SK-N-SH (cell line): ENCODE data around the gene PASK. TPM values are rescaled to one million over a fixed set of nuclear protein-coding genes. Genes with fewer than 3 reads are reported as not detected.

Experiments used
- CTCF ChIA-PET: fragments of 300-600, 350-600 bp; formaldehyde crosslinking; extraction: SDS; loops from one replicate; lab custom pipeline; 2021; lab: Yijun Ruan, JAX
- POLR2A ChIA-PET: fragments of 350-600 bp; sonication (Branson Sonifier 250); formaldehyde crosslinking; extraction: SDS; loops from one replicate; lab custom pipeline; 2020; ENCODE audit warnings: antibody characterized with exemption, inconsistent platforms; lab: Yijun Ruan, JAX
- DNase-seq: peaks from one replicate; pipeline ENCODE4 v3.0.0; 2012
- H2AFZ ChIP-seq: fragments of 200-600 bp; sonication (generic); 2 replicates; pipeline ENCODE4 v1.8.1; 2016; ENCODE audit warnings: antibody characterized with exemption, mild to moderate bottlenecking, low read depth
- H3F3A ChIP-seq: fragments of 200-600 bp; sonication (generic); replicated peaks from 2 replicates; pipeline ENCODE3; 2016; ENCODE audit warnings: antibody characterized with exemption, mild to moderate bottlenecking; ENCODE audit not compliant: insufficient read depth
- H3K27ac ChIP-seq, 2 experiments: fragments of 200-500 bp in 1 of 2; fragments of 200-600 bp in 1 of 2; sonication (Bioruptor generic) in 1 of 2; sonication (generic), shearing (Covaris generic) in 1 of 2; 2 replicates each; pipeline versions ENCODE4 v1.5.1 to v1.6.1; 2014 to 2016; ENCODE audit warnings: low read depth in 2 of 2, inconsistent platforms in 1 of 2, low read length in 1 of 2, mild to moderate bottlenecking in 1 of 2, mixed read lengths in 1 of 2
- H3K27me3 ChIP-seq: fragments of 200-600 bp; sonication (generic), shearing (Covaris generic); 2 replicates; pipeline ENCODE4 v1.6.1; 2016; ENCODE audit warnings: mixed run types; ENCODE audit not compliant: insufficient read depth
- H3K36me3 ChIP-seq, 2 experiments: fragments of 200-500 bp in 1 of 2; fragments of 200-600 bp in 1 of 2; sonication (Bioruptor generic) in 1 of 2; sonication (generic) in 1 of 2; replicated peaks in 1 of 2; 2 replicates each; pipeline versions ENCODE3 to v1.5.1; 2014 to 2016; ENCODE audit warnings: low read length in 1 of 2, mild to moderate bottlenecking in 1 of 2; ENCODE audit not compliant: insufficient read depth in 2 of 2, control insufficient read depth in 1 of 2
- H3K4me1 ChIP-seq, 2 experiments: fragments of 200-500 bp in 1 of 2; fragments of 200-600 bp in 1 of 2; sonication (Bioruptor generic) in 1 of 2; sonication (generic), shearing (Covaris generic) in 1 of 2; 2 replicates each; pipeline versions ENCODE4 v1.5.1 to v1.6.1; 2014 to 2016; ENCODE audit warnings: low read depth in 1 of 2, low read length in 1 of 2, mixed run types in 1 of 2; ENCODE audit not compliant: insufficient read depth in 2 of 2, control insufficient read depth in 1 of 2
- H3K4me2 ChIP-seq: fragments of 200-600 bp; sonication (generic), shearing (Covaris generic); 2 replicates; pipeline ENCODE4 v1.6.1; 2017; ENCODE audit warnings: mixed run types
- H3K4me3 ChIP-seq, 2 experiments: fragments of 200-500 bp in 1 of 2; fragments of 200-600 bp in 1 of 2; sonication (Bioruptor generic) in 1 of 2; sonication (generic), shearing (Covaris generic) in 1 of 2; 2 replicates each; pipeline versions ENCODE4 v1.5.1 to v1.8.1; 2014 to 2016; ENCODE audit warnings: low read depth in 2 of 2, inconsistent platforms in 1 of 2, low read length in 1 of 2, mild to moderate bottlenecking in 1 of 2, mixed read lengths in 1 of 2, moderate library complexity in 1 of 2
- H3K79me2 ChIP-seq: fragments of 200-600 bp; sonication (generic); 2 replicates; pipeline ENCODE4 v1.8.1; 2017; ENCODE audit warnings: mild to moderate bottlenecking; ENCODE audit not compliant: insufficient read depth
- H3K9ac ChIP-seq: fragments of 200-600 bp; sonication (generic); 2 replicates; pipeline ENCODE4 v1.6.1; 2017; ENCODE audit warnings: mixed run types
- H3K9me2 ChIP-seq: fragments of 200-600 bp; sonication (generic); 2 replicates; pipeline ENCODE4 v1.6.1; 2017; ENCODE audit warnings: mixed run types
- H3K9me3 ChIP-seq: fragments of 200-600 bp; sonication (generic); 2 replicates; pipeline ENCODE4 v1.6.1; 2017; ENCODE audit warnings: mixed run types, mild to moderate bottlenecking, moderate library complexity
- H4K20me1 ChIP-seq: fragments of 200-600 bp; sonication (generic); 2 replicates; pipeline ENCODE4 v1.6.1; 2017; ENCODE audit warnings: mild to moderate bottlenecking, mixed run types; ENCODE audit not compliant: insufficient read depth
- EP300 ChIP-seq, 2 experiments: IDR thresholded peaks; 2 replicates each; pipeline versions ENCODE4 v1.4.0 to v1.6.1; 2012; ENCODE audit warnings: borderline replicate concordance in 1 of 2, low read depth in 1 of 2, low read length in 1 of 2
- EZH2phosphoT487 ChIP-seq: fragments of 200-600 bp; sonication (generic); IDR thresholded peaks from 2 replicates; pipeline ENCODE4 v1.6.1; 2017; ENCODE audit warnings: low read depth, mixed run types, mild to moderate bottlenecking, antibody characterized with exemption, moderate library complexity, borderline replicate concordance
- FOSL2 ChIP-seq: IDR thresholded peaks from 2 replicates; pipeline ENCODE4 v1.4.0; 2012; ENCODE audit warnings: low read depth, mild to moderate bottlenecking, moderate library complexity, borderline replicate concordance
- FOXJ3 ChIP-seq: sonication (generic); formaldehyde crosslinking; IDR thresholded peaks from 2 replicates; pipeline ENCODE4 v1.5.1; 2020; ENCODE audit warnings: mild to moderate bottlenecking, missing genetic modification reagents
- FOXM1 ChIP-seq: IDR thresholded peaks from 2 replicates; pipeline ENCODE4 v1.4.0; 2012; ENCODE audit warnings: low read depth, mild to moderate bottlenecking
- GABPA ChIP-seq: IDR thresholded peaks from 2 replicates; pipeline ENCODE4 v1.4.0; 2012; ENCODE audit warnings: low read depth, mild to moderate bottlenecking
- JUND ChIP-seq: IDR thresholded peaks from 2 replicates; pipeline ENCODE4 v1.4.0; 2012
- NRF1 ChIP-seq: IDR thresholded peaks from 2 replicates; pipeline ENCODE4 v1.6.1; 2012; ENCODE audit warnings: low read depth, mild to moderate bottlenecking, low read length
- POLR2AphosphoS5 ChIP-seq: IDR thresholded peaks from 2 replicates; pipeline ENCODE4 v1.6.1; 2012; ENCODE audit warnings: low read depth, low read length
- RCOR1 ChIP-seq: fragments of 150-350 bp; IDR thresholded peaks from 2 replicates; pipeline ENCODE4 v1.6.1; 2017; ENCODE audit warnings: antibody characterized with exemption, low read length
- RXRA ChIP-seq: IDR thresholded peaks from 2 replicates; pipeline ENCODE4 v1.4.0; 2012; ENCODE audit warnings: low read depth, mild to moderate bottlenecking, borderline replicate concordance
- SMC3 ChIP-seq: IDR thresholded peaks from 2 replicates; pipeline ENCODE4 v1.6.1; 2012; ENCODE audit warnings: low read depth, low read length, improper control_type of control experiment
- TEAD4 ChIP-seq: IDR thresholded peaks from 2 replicates; pipeline ENCODE4 v1.4.0; 2012; ENCODE audit warnings: mild to moderate bottlenecking, borderline replicate concordance; ENCODE audit not compliant: insufficient read depth
- WGBS: methylation state at CpG from one replicate; pipeline ENCODE4 v1.1.6; 2017; ENCODE audit warnings: low lambda C conversion rate; 5-methylcytosine and 5-hydroxymethylcytosine counted together
- polyA plus RNA-seq, 3 experiments: library from polyadenylated mRNA; depleted of rRNA; stranded (reverse); fragments of >200 nt; gene quantifications; 2 replicates each; pipeline ENCODE4 v1.2.3, GENCODE V29; 2012
- TF ChIP-seq, protein P1 (sequence below): fragments of 150-350 bp; IDR thresholded peaks from 2 replicates; pipeline ENCODE4 v1.6.1; 2016; ENCODE audit warnings: mild to moderate bottlenecking, low read depth, low read length
- TF ChIP-seq, protein P2 (sequence below): IDR thresholded peaks from 2 replicates; pipeline ENCODE4 v1.4.0; 2012; ENCODE audit warnings: low read depth, borderline replicate concordance
- TF ChIP-seq, protein P3 (sequence below): IDR thresholded peaks from 2 replicates; pipeline ENCODE4 v1.6.1; 2012; ENCODE audit warnings: mild to moderate bottlenecking, low read depth, low read length, moderate library complexity
- TF ChIP-seq, protein P4 (sequence below): IDR thresholded peaks from 2 replicates; pipeline ENCODE4 v1.4.0; 2012; ENCODE audit warnings: low read depth
- TF ChIP-seq, protein P5 (sequence below): IDR thresholded peaks from 2 replicates; pipeline ENCODE4; 2012

Gene PASK
- polyA plus RNA-seq, 1 of the 3 experiments (the other 2 are of a cell fraction): 6.3 TPM

DNA sequence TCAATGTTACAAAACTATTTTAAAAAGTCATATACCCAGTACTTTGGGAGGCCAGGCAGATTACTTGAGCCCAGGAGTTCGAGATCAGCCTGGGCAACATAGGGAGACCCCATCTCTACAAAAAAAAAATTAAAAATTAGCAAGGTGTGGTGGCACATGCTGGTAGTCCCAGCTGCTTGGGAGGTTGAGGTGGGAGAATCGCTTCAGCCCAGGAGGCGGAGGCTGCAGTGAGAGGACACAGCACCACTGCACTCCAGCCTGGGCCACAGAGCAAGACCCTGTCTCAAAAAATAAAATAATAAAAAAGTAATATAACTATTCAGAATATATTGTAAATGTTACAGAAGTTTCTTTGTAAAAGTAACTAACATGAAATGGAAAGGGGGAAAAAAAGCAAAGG is 1.9 kb downstream of the PASK start:
- ChIA-PET POLR2A (no interaction called here), CTCF (interaction anchor here (0.7 to 1.7 kb wide), 2 partner anchors 296 to 553 kb away, joined by 3 to 4 read pairs; no protein-coding TSS in a partner anchor)
- WGBS: 96% methylated on average over 3 of the region's 3 CpGs

More for the DNA sequence above, 1.9 kb downstream of the PASK start:
- Histone ChIP-seq H3K9me3 (no peaks in the 10 kb centered on the region), H3K79me2 (peaks cover 28% of the 10 kb centered on the region), H3F3A (peaks cover 5% of the 10 kb centered on the region), H3K4me1 (peaks cover 6 to 18% of the 10 kb centered on the region in 2 experiments; a peak in 3 of 4 replicates), H3K9me2 (no peaks in the 10 kb centered on the region), H3K4me2 (no peak overlapping the region), H4K20me1 (no peaks in the 10 kb centered on the region), H3K27me3 (no peaks in the 10 kb centered on the region), H2AFZ (no peak overlapping the region), H3K27ac (no peak overlapping the region), H3K9ac (no peak overlapping the region), H3K36me3 (no peaks in the 10 kb centered on the region), H3K4me3 (no peak overlapping the region)
- DNase-seq: no peak
- TF ChIP-seq, protein P1, sequence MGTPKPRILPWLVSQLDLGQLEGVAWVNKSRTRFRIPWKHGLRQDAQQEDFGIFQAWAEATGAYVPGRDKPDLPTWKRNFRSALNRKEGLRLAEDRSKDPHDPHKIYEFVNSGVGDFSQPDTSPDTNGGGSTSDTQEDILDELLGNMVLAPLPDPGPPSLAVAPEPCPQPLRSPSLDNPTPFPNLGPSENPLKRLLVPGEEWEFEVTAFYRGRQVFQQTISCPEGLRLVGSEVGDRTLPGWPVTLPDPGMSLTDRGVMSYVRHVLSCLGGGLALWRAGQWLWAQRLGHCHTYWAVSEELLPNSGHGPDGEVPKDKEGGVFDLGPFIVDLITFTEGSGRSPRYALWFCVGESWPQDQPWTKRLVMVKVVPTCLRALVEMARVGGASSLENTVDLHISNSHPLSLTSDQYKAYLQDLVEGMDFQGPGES: no peak
- TF ChIP-seq FOXM1 (no peak), EZH2phosphoT487 (no peak), POLR2AphosphoS5 (no peak), GABPA (no peak), FOXJ3 (CRISPR knock-in tag) (no peak), RCOR1 (no peak), NRF1 (no peak), EP300 (IDR thresholded peaks at IDR 0.05; ENCODE audit: borderline replicate concordance in 1 of 2, low read depth in 1 of 2, low read length in 1 of 2) (no peak), FOSL2 (no peak), SMC3 (no peak), TEAD4 (no peak), JUND (no peak), RXRA (no peak)
- TF ChIP-seq, protein P2, sequence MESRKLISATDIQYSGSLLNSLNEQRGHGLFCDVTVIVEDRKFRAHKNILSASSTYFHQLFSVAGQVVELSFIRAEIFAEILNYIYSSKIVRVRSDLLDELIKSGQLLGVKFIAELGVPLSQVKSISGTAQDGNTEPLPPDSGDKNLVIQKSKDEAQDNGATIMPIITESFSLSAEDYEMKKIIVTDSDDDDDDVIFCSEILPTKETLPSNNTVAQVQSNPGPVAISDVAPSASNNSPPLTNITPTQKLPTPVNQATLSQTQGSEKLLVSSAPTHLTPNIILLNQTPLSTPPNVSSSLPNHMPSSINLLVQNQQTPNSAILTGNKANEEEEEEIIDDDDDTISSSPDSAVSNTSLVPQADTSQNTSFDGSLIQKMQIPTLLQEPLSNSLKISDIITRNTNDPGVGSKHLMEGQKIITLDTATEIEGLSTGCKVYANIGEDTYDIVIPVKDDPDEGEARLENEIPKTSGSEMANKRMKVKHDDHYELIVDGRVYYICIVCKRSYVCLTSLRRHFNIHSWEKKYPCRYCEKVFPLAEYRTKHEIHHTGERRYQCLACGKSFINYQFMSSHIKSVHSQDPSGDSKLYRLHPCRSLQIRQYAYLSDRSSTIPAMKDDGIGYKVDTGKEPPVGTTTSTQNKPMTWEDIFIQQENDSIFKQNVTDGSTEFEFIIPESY: no peak
- TF ChIP-seq, protein P3, sequence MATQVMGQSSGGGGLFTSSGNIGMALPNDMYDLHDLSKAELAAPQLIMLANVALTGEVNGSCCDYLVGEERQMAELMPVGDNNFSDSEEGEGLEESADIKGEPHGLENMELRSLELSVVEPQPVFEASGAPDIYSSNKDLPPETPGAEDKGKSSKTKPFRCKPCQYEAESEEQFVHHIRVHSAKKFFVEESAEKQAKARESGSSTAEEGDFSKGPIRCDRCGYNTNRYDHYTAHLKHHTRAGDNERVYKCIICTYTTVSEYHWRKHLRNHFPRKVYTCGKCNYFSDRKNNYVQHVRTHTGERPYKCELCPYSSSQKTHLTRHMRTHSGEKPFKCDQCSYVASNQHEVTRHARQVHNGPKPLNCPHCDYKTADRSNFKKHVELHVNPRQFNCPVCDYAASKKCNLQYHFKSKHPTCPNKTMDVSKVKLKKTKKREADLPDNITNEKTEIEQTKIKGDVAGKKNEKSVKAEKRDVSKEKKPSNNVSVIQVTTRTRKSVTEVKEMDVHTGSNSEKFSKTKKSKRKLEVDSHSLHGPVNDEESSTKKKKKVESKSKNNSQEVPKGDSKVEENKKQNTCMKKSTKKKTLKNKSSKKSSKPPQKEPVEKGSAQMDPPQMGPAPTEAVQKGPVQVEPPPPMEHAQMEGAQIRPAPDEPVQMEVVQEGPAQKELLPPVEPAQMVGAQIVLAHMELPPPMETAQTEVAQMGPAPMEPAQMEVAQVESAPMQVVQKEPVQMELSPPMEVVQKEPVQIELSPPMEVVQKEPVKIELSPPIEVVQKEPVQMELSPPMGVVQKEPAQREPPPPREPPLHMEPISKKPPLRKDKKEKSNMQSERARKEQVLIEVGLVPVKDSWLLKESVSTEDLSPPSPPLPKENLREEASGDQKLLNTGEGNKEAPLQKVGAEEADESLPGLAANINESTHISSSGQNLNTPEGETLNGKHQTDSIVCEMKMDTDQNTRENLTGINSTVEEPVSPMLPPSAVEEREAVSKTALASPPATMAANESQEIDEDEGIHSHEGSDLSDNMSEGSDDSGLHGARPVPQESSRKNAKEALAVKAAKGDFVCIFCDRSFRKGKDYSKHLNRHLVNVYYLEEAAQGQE: no peak
- TF ChIP-seq, protein P4, sequence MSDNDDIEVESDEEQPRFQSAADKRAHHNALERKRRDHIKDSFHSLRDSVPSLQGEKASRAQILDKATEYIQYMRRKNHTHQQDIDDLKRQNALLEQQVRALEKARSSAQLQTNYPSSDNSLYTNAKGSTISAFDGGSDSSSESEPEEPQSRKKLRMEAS: no peak
- TF ChIP-seq, protein P5, sequence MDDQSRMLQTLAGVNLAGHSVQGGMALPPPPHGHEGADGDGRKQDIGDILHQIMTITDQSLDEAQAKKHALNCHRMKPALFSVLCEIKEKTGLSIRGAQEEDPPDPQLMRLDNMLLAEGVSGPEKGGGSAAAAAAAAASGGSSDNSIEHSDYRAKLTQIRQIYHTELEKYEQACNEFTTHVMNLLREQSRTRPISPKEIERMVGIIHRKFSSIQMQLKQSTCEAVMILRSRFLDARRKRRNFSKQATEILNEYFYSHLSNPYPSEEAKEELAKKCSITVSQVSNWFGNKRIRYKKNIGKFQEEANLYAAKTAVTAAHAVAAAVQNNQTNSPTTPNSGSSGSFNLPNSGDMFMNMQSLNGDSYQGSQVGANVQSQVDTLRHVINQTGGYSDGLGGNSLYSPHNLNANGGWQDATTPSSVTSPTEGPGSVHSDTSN: no peak
